ENCODE data around the gene KRTAP5-9.

- TF ChIP-seq, protein P1, sequence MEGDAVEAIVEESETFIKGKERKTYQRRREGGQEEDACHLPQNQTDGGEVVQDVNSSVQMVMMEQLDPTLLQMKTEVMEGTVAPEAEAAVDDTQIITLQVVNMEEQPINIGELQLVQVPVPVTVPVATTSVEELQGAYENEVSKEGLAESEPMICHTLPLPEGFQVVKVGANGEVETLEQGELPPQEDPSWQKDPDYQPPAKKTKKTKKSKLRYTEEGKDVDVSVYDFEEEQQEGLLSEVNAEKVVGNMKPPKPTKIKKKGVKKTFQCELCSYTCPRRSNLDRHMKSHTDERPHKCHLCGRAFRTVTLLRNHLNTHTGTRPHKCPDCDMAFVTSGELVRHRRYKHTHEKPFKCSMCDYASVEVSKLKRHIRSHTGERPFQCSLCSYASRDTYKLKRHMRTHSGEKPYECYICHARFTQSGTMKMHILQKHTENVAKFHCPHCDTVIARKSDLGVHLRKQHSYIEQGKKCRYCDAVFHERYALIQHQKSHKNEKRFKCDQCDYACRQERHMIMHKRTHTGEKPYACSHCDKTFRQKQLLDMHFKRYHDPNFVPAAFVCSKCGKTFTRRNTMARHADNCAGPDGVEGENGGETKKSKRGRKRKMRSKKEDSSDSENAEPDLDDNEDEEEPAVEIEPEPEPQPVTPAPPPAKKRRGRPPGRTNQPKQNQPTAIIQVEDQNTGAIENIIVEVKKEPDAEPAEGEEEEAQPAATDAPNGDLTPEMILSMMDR (IDR thresholded peaks at IDR 0.05), result no peak
- TF ChIP-seq BHLHE40 (IDR thresholded peaks at IDR 0.05; ENCODE audit: low read depth, low read length) (no peak), POLR2A (IDR thresholded peaks at IDR 0.05; ENCODE audit: low read length) (no peak), KDM1A (IDR thresholded peaks at IDR 0.05; ENCODE audit: low read depth) (no peak), ZSCAN20 (CRISPR knock-in tag; IDR thresholded peaks at IDR 0.05) (no peak), ESRRA (IDR thresholded peaks at IDR 0.05; ENCODE audit: borderline replicate concordance, low read length) (no peak)
- TF ChIP-seq, protein P2, sequence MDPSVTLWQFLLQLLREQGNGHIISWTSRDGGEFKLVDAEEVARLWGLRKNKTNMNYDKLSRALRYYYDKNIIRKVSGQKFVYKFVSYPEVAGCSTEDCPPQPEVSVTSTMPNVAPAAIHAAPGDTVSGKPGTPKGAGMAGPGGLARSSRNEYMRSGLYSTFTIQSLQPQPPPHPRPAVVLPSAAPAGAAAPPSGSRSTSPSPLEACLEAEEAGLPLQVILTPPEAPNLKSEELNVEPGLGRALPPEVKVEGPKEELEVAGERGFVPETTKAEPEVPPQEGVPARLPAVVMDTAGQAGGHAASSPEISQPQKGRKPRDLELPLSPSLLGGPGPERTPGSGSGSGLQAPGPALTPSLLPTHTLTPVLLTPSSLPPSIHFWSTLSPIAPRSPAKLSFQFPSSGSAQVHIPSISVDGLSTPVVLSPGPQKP (IDR thresholded peaks at IDR 0.05; ENCODE audit: low read depth, low read length), result no peak
Observed at GRCh38 chr11:71557257-71557656, 9.0 kb downstream of the KRTAP5-9 start.
